Muscle of arm (tissue), 12 donors: ENCODE data around the gene ZFHX3. TPM values are rescaled to one million over a fixed set of nuclear protein-coding genes. Genes with fewer than 3 reads are reported as not detected.
A peak's percentile ranks its signal among the peaks of the same experiment; 100 is the strongest.

Experiments
- DNase-seq: peaks from one replicate; pipeline ENCODE4 v3.0.0-alpha.2; 2013
- polyA plus RNA-seq, 12 donors: library from polyadenylated mRNA; unstranded; fragments of 120-200 nt; gene quantifications; one replicate each; pipeline ENCODE4 v1.2.1, GENCODE V29; 2013; ENCODE audit not compliant: insufficient read length in 12 of 12

Gene ZFHX3
- polyA plus RNA-seq, 12 donors, result 7.2 to 25.4 (median 9.7) TPM

- no peak for DNase-seq
Measured at GRCh38 chr16:73069581-73070262, 21.8 kb upstream of the ZFHX3 start.

GRCh38 chr16:73068541-73069401 is 20.8 kb upstream of the ZFHX3 start:
- DNase-seq, result peak; percentile 77

- DNase-seq, result no peak
Measured at GRCh38 chr16:73067671-73068540, 20.0 kb upstream of the ZFHX3 start.

DNA sequence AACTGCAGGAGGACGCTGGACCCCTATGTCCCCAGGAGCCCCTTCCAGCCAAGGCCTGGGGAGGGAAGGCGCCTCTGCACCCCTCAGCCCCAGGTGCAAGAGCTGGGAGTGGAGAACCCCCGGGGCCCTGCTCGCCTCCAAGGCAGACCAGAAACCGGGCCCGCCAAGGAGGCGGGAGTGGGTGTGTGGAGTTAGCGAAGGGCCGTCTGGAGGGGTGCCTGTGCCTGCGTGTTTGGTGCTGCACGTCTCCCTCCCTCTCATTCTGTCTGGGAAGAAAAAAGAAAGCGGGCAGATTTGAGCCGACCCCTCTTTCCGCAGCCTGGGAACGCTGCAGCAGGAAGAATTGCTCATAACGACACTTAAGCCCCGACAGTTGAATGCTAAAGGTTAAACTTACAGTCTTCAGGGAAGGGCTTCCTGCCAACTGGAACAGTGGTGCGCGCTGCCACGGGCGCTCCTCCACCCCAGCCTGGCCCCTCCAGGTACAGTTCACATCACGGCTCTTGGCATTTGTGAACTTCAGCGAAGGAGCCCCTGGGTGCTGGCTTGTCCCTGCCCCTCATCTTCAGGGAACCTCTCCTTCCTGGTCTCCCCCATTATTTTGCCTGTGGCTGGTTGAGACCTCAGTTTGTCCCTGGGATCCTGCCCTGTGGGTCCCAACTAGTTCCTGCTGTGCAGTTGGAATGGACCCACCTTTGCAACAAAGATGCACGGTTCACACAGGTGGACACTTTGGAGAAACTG is 19.2 kb upstream of the ZFHX3 start:
- DNase-seq, result no peak

GRCh38 chr16:73066331-73066926 is 18.5 kb upstream of the ZFHX3 start:
- DNase-seq, result no peak

DNA sequence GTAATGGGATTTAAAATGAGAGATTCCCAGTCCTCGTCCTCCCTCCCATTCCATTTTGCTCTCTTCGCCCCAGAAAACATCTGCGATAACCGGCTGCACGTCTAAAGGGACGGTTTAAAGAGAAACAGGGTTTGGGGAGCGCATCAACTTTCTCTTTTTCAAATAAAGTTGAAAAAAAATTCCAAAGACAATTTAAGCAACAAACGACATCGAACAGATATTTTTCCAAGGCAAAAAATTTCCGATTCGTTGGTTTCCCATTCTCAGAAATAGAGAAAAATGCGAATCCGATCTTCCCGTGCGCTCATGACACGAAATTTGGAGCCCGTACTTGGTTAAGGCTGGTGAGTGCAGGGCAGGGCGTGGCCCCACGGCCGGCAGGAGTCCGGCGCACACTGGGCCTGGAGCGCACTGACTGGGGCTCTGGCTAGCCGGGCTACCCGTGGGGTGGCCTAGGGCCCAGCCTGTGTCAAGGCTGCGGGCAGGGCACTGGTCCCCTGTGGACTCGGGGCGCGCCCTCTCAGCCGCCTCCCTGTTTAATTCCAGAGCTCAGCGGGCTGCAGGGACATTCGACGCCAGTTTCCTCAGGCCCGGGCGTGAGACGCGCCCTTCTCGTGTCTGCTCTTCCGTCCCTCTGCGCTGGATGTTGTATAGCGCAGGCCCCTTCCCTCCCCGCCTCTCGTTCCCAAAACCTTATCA is 17.9 kb upstream of the ZFHX3 start:
- no peak for DNase-seq

DNA sequence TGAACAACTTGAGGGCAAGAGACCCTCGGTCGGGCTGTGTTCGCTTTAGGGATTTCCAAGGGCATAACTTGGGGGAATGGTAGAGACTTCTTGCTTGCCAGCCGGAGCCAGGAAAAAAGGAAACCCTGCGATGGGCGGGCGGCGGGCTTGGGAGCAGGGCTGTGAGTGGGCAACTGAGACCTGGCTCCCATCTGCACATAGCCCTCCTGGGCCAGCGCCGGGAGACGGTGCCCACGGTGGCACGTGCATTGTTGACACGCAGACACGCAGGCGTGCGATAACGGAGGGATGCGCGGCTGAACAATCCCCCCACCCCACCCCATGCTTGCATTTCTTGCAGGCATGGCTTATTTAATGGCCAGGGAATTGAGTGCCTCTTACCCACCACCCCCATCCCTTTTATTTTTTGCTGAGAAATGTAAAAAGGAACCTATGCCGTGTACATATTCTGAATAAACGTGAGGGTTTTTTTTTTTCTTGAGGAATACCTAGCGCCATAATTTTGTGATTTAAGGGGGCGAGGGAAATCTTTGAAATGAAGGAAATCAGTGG is 17.1 kb upstream of the ZFHX3 start:
- DNase-seq, result no peak

DNA sequence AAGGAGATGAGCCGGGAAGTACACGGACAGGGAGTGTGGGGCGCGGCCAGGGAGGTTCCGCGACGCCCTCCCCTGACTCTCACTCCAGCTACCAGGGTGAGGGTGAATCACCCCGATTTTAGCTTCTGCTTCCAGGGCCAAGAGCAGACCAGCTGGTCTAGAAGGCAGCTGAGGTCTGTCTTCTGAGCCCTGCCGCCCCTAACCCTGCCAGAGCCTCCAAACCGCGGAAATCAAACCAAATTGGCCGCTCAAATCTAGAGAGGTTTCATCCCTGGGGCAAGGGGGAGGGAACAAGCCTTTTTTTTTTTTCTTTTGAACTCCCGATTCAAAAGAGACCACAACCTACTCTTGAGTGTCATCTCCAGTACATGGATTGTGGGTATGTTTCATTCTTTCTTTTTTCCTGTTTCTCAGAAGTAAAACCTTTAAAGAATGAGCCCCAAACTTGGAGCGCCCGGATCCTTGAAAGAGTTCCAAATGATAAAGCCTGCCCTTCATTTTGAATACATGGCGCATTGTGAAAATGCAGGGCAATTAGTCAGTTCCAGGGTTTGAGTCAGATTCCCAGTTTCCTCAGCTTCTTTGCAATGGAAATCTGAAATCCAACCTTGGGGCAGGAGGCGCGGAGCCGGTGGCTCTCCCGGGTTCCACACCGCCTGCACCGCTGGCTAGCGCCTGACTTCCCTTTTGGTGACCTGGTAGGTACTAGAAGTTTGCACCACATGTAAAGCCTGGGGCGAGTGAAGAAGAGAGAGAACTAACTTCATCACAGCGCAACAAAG is 16.5 kb upstream of the ZFHX3 start:
- DNase-seq, result no peak

DNA sequence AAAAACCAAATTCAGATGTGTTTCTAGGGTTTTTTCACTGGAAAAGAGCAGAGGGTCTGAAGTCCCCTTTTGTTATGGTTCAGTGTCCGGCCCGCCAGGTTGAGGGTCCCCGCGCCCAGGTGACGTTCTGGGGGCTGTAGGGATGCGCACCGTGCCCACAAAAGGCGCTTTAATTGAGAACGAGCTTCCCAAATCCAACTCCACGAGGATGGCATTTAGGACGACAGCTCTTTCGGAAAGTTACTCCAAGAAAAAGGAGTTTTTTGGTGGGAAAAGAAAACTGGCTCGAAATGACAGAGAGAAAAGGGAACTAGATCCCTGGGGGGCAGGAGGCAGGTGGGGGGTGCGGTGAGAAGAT is 15.9 kb upstream of the ZFHX3 start:
- no peak for DNase-seq

GRCh38 chr16:73062743-73063733 is 15.1 kb upstream of the ZFHX3 start:
- no peak for DNase-seq

DNA sequence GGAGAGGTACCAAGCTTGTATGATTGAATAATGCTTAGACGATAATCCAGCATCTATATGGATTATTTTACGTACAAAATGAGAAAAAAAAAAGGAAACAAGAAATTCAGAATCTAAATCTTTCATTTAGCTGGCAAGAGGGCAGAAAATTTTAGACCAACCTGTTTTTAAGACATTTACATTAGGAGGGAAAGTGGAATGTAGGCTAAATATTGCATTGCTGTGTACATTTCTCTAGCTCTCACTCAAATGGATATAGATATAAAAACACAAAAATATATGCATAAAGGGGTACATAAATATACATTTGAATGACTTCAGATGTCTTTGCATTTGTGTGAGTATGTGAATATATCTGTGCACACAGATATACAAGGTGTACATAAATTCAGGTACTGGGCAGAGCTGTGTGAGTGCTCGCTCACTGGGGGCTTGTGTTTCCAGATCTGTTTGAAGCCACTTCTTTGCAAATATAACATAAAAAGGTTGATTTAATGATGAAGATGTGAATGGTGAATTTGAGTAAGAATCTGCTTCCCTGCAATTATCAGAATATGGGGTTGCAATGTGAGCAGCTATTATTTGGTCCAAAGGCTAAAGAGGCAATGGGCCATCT is 14.2 kb upstream of the ZFHX3 start:
- DNase-seq, result no peak

- DNase-seq, result no peak
Measured at GRCh38 chr16:73060892-73061490, 13.1 kb upstream of the ZFHX3 start.

DNA sequence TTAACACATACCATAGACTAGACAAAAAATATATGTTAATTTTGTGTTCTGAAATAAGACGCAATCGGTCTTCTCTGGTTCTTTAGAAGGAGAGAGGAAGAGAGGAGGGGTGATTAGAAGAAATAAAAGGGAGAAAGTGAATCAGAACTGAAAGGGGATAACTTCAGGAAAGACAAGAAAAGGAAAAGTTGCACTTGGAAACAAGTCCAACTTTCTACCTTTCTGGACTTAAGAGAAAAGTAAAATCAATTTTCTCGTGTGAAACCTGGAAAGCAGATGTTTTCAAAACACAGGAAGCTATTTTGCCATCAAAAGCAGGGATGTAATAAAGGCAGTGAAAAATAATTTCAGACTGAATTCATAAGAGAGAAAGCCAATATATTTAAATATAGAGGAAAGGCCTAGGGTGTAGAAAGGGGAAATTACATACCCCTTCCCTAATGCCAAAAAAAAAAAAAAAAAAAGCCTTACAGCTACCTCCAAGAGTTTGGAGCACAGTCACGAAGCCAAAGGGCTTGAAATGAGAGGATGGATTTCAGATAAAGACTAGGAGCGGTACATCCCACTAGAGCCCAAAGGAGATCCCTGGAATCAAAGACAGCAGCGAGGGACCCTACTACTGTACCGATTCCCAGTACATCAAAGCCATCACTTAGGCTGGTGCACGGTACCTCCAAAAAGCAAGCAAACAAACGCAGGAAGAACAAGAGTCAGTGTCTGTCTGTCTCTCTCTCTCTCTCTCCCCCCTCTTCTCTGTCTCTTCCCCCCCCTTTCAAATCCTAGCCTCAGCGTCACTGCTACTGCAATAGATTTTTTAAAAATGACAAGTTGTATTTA is 12.1 kb upstream of the ZFHX3 start:
- DNase-seq, result no peak

GRCh38 chr16:73058616-73059409 is 10.9 kb upstream of the ZFHX3 start:
- DNase-seq, result peak; percentile 75

- no peak for DNase-seq
Measured at GRCh38 chr16:73058221-73058615, 10.3 kb upstream of the ZFHX3 start.
